Measurements from ENCODE around the gene MAP4K4. TPM values are rescaled to one million over a fixed set of nuclear protein-coding genes. Genes with fewer than 3 reads are reported as not detected.

MAP4K4 gene
- total RNA-seq: 83.4 and 88.6 TPM in 2 replicates

DNA sequence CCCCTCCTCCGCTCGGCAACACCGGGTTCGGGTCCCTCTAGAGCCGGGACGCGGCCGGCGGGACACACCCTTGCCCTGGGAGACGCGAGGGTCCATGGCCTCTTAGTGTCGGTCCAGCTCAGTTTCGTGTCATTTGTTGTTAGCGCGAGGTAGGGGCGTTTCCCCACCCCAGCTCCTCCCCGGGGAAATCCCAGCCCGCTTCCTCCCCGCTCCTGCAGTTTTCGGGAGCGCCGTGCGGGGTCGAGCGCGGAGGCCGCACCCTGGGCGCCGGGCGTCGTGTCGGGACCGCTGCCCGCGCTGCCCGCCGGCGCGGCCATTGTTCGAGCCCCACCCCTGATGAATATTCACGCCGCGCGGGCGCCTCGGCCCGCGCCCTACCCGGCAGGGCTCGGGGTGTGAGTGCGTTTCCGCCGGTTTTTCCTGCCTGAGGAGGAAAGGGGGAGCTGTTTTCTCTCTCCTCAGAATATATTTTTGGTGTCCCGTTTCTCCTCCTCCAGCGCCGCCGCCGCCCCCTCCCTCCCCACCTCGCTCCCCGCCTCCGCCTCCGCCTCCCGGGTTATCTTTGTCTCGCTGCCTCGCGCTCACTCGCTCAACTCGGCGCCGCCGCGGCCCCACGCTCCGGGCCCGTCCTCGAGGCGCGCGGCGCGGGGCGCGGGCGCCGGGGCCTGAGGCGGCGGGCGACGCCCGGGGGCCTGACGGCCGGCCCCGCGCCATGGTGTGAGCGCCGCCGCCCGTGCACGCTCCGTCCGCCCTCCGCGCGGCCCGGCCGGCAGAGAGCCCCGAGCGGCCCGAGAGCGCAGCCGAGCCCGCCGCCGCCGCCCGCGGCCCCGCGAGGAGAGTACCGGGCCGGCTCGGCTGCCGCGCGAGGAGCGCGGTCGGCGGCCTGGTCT is at the start of gene MAP4K4:
Gene MAP4K4 (plus strand): TSS at position 584 of the 890 bp plus-strand sequence. CDS start 374 bp downstream, outside the sequence.
- intact Hi-C loops (cut with micrococcal nuclease): loop anchor here (1.0 to 10.0 kb wide), 10 partner anchors 9 to 445 kb away; partner anchors contain the start of genes CNOT11 and RNF149

DNA sequence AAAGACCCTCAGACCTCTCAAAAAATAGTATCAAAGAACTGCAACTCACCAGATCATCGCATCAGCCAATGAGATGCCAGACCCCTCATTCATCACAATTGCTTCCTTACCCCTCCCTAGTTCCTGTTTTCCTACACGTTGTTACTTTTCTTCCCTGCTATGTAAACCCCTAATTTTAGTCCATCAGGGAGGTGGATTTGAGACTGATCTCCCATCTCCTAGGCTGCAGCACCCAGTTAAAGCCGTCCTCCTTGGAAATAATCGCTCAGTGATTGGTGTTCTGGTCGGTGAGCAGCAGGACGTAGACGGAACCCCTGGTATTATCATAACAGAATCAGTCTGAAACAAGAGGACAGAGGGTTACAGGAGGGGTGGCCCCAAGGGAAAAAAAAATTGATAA is 44.0 kb upstream of the MAP4K4 start:
- intact Hi-C loops (cut with micrococcal nuclease): loop anchor here (5.0 kb wide), 1 partner anchor 81 kb away; no protein-coding TSS in a partner anchor

DNA sequence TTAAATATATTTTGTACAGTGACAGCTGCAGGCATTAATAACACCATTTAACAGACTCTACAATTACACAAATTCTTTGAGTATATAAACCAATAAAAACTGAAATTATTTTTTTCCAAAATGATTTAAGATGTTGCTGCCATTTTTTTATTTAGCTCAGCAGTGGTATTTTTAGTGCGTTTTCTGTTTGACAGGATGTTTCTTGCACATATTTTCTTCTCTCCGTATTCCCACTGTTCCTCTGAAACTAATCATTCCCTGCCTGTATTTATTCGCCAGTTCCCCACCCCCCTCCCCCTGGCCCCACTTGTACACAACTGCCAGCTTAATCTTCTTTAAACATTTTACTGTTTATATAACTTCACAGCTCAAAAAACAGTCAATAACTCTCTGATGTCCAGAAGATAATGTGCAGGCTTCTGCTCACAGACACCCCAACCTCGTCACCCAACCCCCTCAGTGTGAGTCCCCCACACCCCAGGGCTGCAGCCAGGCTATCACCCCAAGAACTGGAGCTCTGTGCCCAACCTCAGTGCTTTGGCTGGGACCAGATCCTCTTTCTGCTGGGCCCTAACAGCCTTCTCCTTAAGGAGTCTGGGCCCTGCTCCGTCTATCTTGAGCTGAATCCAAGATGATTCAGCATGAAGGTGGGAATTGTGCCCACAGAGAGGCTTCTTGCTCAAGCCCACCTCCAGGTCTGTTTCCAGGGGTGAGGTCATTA is 41.6 kb upstream of the MAP4K4 start:
- intact Hi-C loops (cut with micrococcal nuclease): no loop called here

- intact Hi-C loops (cut with micrococcal nuclease): no loop called here
Measured at GRCh38 chr2:101657787-101658186, 39.7 kb upstream of the MAP4K4 start.

DNA sequence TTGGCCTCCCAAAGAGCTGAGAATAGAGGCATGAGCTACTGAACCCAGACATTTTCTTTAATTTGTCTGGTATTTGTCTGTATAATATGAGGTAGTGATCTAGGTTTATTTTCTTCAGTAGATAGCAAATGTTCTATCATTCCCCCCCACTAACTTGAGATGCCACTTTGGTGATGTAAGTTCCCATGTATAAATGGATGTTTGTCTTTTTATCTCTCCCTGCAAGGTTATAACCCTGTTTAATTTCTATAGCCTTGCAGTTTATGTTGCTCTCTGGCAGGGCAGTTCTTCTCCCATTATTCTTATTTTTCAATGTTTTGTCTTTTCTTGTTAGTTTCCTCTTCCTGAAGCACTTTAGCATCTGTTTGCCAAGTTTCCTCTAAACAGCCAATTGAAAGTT is 39.1 kb upstream of the MAP4K4 start:
- intact Hi-C loops (cut with micrococcal nuclease): no loop called here

- intact Hi-C loops (cut with micrococcal nuclease): no loop called here
Measured at GRCh38 chr2:101665312-101665711, 32.2 kb upstream of the MAP4K4 start.

GRCh38 chr2:101667823-101668222 is 29.7 kb upstream of the MAP4K4 start:
- intact Hi-C loops (cut with micrococcal nuclease): no loop called here

DNA sequence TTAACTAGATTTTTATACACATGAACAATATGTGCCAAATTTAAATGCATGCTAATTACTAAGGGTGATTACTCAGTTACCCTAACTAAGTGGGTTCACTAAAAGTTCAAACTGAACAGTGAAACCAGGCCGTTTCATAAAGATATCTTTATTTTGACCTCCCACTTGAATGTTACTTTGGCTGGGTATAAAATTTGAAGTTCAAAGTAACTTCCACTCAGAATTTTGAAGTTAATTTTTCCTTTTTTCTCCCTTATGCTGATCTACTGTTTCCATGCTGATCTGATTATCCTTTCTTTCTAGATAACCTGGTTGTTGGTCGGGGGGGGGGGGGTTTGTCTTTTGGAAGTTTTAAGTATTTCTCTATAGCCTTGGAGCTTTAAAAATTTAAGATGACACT is 25.5 kb upstream of the MAP4K4 start:
- intact Hi-C loops (cut with micrococcal nuclease): no loop called here

- intact Hi-C loops (cut with micrococcal nuclease): no loop called here
Measured at GRCh38 chr2:101673920-101674319, 23.6 kb upstream of the MAP4K4 start.

DNA sequence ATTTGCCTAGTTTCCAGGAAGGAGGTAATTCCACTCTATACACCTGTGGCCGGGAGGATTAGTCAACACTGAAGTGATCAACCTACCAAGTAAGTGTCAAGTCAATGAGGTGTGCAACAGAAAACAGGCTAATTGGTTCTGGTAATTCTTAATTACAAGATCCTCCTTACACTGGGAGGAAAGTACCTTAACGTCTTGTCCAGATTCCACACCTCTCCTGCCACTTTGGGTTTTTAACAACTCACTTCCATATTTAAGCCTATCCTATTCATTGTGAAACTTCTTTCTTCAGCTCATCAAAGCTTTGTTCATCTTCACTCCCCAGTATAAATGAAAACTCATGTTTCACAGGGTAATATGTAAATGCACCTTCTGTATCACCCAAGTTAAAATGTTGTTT is 22.0 kb upstream of the MAP4K4 start:
- intact Hi-C loops (cut with micrococcal nuclease): no loop called here

DNA sequence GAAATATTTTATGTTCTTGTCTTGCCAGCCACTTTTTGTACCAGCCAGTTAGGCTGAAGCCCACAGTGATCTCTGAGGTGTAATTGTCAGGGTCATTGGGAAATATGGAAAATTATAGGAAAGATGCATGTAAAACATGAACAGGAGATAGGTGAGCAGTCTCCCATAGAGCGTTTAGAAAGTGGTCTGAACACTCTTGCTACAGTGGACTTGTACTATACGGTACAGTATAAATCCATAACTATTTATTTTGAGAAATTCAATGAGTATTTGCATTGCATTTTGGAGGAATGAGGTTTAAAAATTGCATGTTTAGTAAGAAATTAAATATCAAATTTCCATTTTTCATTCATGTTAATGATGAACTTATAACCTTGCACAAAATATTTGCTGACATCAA is 20.8 kb upstream of the MAP4K4 start:
- intact Hi-C loops (cut with micrococcal nuclease): no loop called here

GRCh38 chr2:101677658-101678057 is 19.8 kb upstream of the MAP4K4 start:
- intact Hi-C loops (cut with micrococcal nuclease): no loop called here

DNA sequence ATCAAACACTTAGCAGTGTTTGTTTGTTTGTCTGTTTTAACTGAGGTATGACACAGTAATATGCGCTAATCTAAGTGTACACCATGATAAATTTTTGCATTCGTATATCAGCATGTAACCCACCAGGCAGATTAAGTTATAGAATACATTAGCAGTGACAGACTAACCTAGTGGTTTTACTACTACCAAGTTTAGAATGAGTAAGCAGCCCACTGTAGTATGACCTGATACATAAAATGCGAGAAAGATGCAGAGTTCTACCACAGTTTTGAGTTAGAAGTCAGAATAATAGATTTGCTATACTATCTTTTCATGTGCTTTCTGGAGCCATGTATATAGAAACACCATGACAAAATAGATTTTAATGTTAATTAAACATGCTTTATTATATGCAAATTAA is 19.1 kb upstream of the MAP4K4 start:
- intact Hi-C loops (cut with micrococcal nuclease): no loop called here

DNA sequence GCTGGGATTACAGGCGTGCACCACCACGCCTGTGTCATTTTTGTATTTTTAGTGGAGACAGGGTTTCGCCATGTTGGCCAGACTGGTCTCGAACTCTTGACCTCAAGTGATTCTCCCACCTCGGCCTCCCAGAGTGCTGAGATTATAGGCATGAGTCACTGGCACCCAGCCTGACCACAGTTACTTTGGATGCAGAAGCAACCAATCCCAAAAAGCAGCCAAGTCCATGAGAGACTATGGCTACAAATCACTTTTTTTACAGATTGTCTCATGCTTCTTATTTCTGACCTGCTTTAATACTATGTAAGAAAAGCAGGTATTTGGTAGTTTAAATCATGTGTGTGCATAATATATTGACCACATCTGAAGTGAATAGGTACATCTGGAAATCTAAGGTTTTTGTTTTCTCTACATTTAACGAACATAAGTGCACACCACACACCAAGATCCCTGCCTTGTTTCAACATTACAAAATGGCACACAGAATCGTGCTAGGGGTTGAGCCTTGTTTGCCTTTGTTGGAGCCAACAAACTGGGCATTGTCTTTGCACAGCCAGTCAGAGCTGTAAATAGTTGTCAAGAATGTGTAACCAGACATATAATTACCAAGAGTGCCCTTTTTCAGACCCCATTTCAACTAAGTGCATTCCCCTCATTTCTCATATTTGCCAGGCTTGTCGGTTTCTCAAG is 18.3 kb upstream of the MAP4K4 start:
- intact Hi-C loops (cut with micrococcal nuclease): no loop called here

DNA sequence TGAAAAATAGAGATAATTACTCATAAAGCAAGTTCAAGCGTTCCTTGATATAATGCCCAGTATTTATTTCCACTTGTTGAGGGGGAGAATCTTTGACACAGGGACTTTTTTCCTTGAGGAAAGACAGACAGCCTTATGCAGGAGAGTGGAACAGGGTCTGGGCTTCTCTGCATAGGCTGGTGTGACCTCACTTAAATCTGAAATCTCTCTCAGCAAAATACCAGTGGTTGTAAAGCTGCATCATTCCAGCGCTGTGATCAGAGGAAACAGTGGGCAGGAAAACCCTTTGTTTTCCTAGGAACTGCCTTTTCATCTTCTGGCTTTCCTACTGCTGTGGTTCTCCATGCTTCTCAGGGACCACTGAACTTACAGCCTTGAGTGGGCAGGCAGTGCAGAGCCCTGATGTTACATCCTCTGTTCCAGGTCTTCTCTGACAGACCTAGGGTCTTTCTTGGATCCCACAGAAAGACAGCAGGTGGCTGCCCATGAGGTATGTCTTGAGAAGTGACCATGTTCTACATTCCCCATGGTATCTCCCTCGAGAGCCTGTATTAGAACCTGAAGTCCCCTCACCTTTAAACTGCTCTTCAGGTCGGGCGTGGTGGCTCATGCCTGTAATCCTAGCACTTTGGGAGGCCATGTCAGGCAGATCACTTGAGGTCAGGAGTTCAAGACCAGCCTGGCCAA is 17.6 kb upstream of the MAP4K4 start:
- intact Hi-C loops (cut with micrococcal nuclease): no loop called here

DNA sequence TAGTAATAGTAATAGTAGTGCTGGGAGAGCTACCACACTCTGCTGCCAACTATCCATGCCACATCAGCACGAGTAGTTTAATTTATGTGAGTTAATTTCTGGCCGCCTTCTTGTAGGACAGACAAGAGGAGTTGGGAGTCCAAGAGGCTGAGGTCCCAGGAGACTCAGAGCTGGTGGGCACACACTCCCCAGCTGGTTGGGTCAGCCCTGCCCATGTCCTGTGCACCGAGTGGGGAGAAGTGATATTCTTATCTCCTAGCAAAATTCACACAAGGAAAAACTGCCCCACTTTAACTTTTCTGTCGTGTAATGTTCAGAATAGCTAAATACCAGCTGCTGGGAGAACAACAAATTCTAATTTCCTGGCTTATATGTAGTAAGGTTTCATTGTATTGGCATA is 15.2 kb upstream of the MAP4K4 start:
- intact Hi-C loops (cut with micrococcal nuclease): no loop called here

DNA sequence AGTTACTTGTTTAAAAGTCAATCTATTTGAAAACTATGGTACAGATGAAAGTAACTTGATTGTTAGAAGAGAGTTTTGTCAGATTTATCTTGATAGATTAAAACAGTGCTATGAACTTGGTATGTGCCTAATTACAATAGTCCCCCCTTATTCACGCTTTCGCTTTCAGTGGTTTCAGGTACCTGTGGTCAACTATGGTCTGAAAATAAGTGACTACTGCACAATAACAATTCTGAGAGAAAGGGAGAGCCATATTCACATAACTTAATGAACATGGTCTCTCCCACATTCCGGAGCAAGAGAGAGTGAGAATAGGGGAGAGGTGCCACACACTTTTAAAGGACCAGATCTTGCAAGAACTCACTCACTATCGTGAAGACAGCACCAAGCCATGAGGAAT is 13.2 kb upstream of the MAP4K4 start:
- intact Hi-C loops (cut with micrococcal nuclease): no loop called here

GRCh38 chr2:101688261-101688660 is 9.2 kb upstream of the MAP4K4 start:
- intact Hi-C loops (cut with micrococcal nuclease): no loop called here

DNA sequence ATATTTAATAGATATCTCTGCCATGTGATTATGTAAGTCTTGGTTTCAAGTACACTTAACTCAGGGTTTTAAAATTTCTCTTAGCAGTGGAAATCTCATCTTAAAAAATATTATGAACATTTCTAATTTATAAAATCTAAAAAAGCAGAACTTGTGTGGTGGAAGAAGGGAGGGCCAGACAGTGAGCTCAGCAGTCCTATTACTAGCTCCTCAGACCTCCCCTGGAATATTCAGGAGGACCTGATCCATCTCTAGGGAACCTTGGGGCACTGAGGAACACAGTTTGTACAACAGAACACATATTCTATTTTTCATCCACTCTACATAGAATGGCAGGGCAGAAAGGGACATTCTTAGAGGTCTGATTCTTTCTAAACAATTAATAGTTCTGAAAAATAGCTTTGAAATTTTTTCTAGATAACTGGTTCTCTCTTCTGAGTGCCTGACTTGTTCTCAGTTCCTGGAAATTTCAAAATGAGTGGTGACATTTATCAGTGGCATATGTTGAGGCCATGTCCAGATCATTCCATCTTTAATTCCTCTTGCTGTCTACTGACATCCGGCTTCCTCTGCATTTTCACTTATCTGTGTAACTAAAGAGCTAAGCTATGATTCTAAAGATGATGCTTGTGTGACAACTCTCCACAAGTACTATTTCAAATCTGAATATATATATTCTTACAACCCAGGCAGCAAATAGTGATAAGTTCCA is 8.2 kb upstream of the MAP4K4 start:
- intact Hi-C loops (cut with micrococcal nuclease): no loop called here

- intact Hi-C loops (cut with micrococcal nuclease): loop anchor here (10.0 kb wide), 1 partner anchor 276 kb away; no protein-coding TSS in a partner anchor
Measured at GRCh38 chr2:101690547-101691152, 6.9 kb upstream of the MAP4K4 start.

All from T-helper 2 cell treated with Interferon-gamma antibody and Interleukin-4, amounts not matched to agents 100 ng/mL and 5 ng/mL, for 36 hours (primary cell).